Measurements from ENCODE around the gene EARS2. TPM values are rescaled to one million over a fixed set of nuclear protein-coding genes. Genes with fewer than 3 reads are reported as not detected.

The EARS2 gene
- polyA plus RNA-seq, 1 experiment, result 36.0 TPM

DNA sequence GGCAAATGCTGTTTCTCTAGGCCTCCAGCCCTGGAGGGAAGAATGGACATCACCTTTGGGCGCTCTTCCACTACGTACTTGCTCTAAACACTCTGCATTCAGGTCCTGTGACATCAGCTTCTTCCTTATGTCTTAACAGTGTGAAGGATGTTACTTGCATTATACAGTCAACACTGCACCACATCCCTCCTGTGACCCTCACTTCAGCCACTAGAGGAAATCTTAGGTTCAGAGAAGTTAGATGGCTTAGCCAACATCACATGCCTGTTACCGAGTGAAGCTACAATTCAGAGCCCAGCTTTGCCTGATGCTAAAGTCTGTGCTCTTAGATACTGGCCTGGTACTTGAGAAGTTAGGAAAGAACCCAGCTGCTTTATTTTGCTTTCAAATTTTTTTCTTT lies 18.7 kb upstream of the EARS2 start:
- H3K4me3 ChIP-seq (ENCODE audit: low read depth, low read length), result no peak overlapping the region
- peak overlapping the region; percentile 34 for H3K27ac ChIP-seq (ENCODE audit: low read depth, low read length)
- no peak for DNase-seq (ENCODE audit: low read depth, low spot score)
- ChIA-PET CTCF (interaction anchor here (1.0 kb wide), 1 partner anchor 21 kb away, joined by 3 read pairs; no protein-coding TSS in a partner anchor), POLR2A (interaction anchor here (0.6 to 1.3 kb wide), 3 partner anchors 18 to 1103 kb away, joined by 3 to 6 read pairs (median 4); partner anchors contain the start of genes EARS2 and UBFD1)
- no peaks in the 10 kb centered on the region for H3K9me3 ChIP-seq (ENCODE audit: control insufficient read depth, insufficient read depth, low read length)
- H3K27me3 ChIP-seq (ENCODE audit: control insufficient read depth, insufficient read depth, low read length), result no peaks in the 10 kb centered on the region
- TF ChIP-seq, protein P1, sequence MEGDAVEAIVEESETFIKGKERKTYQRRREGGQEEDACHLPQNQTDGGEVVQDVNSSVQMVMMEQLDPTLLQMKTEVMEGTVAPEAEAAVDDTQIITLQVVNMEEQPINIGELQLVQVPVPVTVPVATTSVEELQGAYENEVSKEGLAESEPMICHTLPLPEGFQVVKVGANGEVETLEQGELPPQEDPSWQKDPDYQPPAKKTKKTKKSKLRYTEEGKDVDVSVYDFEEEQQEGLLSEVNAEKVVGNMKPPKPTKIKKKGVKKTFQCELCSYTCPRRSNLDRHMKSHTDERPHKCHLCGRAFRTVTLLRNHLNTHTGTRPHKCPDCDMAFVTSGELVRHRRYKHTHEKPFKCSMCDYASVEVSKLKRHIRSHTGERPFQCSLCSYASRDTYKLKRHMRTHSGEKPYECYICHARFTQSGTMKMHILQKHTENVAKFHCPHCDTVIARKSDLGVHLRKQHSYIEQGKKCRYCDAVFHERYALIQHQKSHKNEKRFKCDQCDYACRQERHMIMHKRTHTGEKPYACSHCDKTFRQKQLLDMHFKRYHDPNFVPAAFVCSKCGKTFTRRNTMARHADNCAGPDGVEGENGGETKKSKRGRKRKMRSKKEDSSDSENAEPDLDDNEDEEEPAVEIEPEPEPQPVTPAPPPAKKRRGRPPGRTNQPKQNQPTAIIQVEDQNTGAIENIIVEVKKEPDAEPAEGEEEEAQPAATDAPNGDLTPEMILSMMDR (IDR thresholded peaks at IDR 0.05; ENCODE audit: low read depth, low read length), result no peak

DNA sequence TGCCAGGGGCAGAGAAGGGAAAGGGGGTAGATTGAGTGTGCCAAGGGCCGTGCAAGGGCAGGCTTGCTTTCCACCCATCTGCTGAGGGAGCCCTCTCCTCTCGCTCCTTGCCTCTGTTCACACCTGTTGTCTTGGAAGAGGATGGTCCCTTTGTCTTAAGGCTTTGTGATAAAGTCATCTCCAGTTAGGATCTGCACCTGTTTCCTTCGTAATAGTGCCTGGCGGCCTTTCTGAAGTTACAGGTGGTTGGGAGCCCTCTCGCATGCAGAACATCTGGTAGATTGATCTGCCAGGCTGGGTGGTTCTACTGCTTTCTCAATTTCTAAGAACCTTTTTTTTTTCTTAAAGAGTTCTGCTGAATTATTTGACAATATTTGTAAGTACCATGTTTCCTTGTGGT lies 16.7 kb upstream of the EARS2 start:
- CTCF ChIA-PET, result interaction anchor here (1.0 to 1.1 kb wide), 2 partner anchors 16 to 139 kb away, joined by 3 to 5 read pairs; partner anchors contain the start of gene UBFD1
- POLR2A ChIA-PET, result interaction anchor here (0.7 kb wide), 2 partner anchors 17 to 29 kb away, joined by 3 to 4 read pairs; partner anchors contain the start of gene EARS2
- Histone ChIP-seq H3K9me3 (ENCODE audit: control insufficient read depth, insufficient read depth, low read length) (no peaks in the 10 kb centered on the region), H3K27me3 (ENCODE audit: control insufficient read depth, insufficient read depth, low read length) (no peaks in the 10 kb centered on the region), H3K27ac (ENCODE audit: low read depth, low read length) (no peak overlapping the region), H3K4me3 (ENCODE audit: low read depth, low read length) (no peak overlapping the region)
- DNase-seq (ENCODE audit: low read depth, low spot score), result no peak
- TF ChIP-seq, protein P1 (IDR thresholded peaks at IDR 0.05; ENCODE audit: low read depth, low read length), result no peak

DNA sequence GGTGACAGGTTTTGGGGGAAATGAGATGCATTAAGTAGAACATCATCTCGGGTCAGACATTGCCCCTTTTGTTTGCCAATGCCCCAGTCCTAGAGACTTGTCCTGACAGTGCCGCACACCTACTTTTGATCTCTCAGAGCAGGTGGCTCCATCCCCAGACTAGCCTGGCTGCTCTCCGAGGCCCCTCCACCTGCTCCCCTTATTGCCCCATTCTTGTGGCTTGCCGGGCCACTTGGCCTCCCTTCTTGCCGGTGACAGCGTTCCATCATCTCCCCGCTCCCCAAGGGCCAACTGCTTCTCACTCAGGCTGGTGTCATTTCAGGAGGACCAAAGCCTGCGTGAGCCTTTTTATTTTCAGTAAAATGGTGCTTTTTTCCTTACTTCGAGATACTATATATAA lies 15.2 kb upstream of the EARS2 start:
- POLR2A ChIA-PET, result no interaction called here
- CTCF ChIA-PET, result no interaction called here
- no peak overlapping the region for H3K4me3 ChIP-seq (ENCODE audit: low read depth, low read length)
- H3K9me3 ChIP-seq (ENCODE audit: control insufficient read depth, insufficient read depth, low read length), result no peaks in the 10 kb centered on the region
- H3K27me3 ChIP-seq (ENCODE audit: control insufficient read depth, insufficient read depth, low read length), result no peaks in the 10 kb centered on the region
- no peak overlapping the region for H3K27ac ChIP-seq (ENCODE audit: low read depth, low read length)
- DNase-seq (ENCODE audit: low read depth, low spot score), result no peak
- TF ChIP-seq, protein P1 (IDR thresholded peaks at IDR 0.05; ENCODE audit: low read depth, low read length), result no peak

DNA sequence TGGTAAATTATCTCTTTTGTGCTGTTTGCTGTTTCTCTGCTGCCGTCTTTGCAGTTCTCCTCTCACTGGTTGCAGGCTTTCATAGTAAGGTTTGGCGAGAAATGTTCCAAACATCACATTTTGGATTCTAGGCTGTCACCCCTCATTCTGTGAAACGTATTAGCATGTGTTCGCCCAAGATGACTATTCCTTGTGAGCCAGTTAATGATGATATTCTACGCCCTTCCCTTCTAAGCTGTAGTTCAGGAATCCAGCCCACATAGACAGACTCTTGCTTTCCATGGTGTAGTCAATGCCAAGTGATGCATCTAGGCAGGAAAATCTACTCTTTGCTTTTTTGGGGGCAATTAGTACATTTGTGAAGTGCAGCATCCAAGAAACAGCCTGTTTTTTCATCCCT lies 14.7 kb upstream of the EARS2 start:
- no peaks in the 10 kb centered on the region for H3K9me3 ChIP-seq (ENCODE audit: control insufficient read depth, insufficient read depth, low read length)
- H3K4me3 ChIP-seq (ENCODE audit: low read depth, low read length), result no peak overlapping the region
- DNase-seq (ENCODE audit: low read depth, low spot score), result no peak
- TF ChIP-seq, protein P1 (IDR thresholded peaks at IDR 0.05; ENCODE audit: low read depth, low read length), result no peak
- POLR2A ChIA-PET, result no interaction called here
- H3K27me3 ChIP-seq (ENCODE audit: control insufficient read depth, insufficient read depth, low read length), result no peaks in the 10 kb centered on the region
- H3K27ac ChIP-seq (ENCODE audit: low read depth, low read length), result no peak overlapping the region
- CTCF ChIA-PET, result no interaction called here

DNA sequence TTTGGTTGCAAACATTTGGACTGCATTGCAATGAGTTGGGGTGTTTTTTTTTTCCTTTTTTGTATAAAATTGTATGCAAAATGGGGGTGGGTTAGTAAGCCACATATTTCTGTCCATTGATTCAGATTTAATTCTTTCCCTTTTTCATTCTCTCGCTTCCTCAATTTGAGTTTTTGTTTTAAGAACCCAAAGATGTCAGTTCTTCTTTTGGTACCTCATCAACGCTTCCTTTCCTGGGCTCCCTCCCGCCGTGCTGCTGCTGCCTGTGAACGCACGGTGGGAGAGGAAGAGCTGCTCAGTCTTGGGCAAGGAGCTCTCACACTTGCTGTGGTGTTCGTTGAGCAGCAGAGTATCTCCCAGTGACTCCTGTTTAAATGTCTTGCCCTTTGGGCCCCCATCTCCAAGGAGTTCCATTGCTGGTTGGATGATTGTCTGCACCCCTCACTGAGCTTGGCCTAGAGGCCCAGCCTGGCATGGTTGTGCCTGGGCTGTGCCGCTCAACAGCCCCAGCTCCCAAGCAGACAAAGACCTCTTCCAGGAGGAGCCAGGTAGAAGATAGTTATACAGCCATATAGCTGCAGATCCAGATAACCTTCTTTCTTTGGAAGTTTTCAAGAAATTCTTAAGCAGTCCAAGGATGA lies 14.0 kb upstream of the EARS2 start:
- no peak for DNase-seq (ENCODE audit: low read depth, low spot score)
- H3K27ac ChIP-seq (ENCODE audit: low read depth, low read length), result no peak overlapping the region
- CTCF ChIA-PET, result interaction anchor here (2.4 kb wide), 1 partner anchor 14 kb away, joined by 6 read pairs; the partner anchor contains the start of gene UBFD1
- no peaks in the 10 kb centered on the region for H3K9me3 ChIP-seq (ENCODE audit: control insufficient read depth, insufficient read depth, low read length)
- H3K27me3 ChIP-seq (ENCODE audit: control insufficient read depth, insufficient read depth, low read length), result no peaks in the 10 kb centered on the region
- no peak overlapping the region for H3K4me3 ChIP-seq (ENCODE audit: low read depth, low read length)
- TF ChIP-seq, protein P1 (IDR thresholded peaks at IDR 0.05; ENCODE audit: low read depth, low read length), result no peak
- POLR2A ChIA-PET, result interaction anchor here (1.2 kb wide), 1 partner anchor 13 kb away, joined by 7 read pairs; the partner anchor contains the start of genes EARS2 and UBFD1
